CD4-positive, alpha-beta T cell treated with Interleukin-10 for 1 hour (primary cell): ENCODE measurements around the gene NCAPD2.

Experiments
- DNase-seq: peaks from one replicate; pipeline ENCODE4 v3.0.0-alpha.2; 2020

NCAPD2 gene

GRCh38 chr12:6493497-6494257 is at the start of gene NCAPD2:
TSS of gene NCAPD2 (plus strand) at chr12:6494102. CDS start at chr12:6495099, 997 bp downstream.
- DNase-seq, result peak; percentile 97

- DNase-seq, result peak; percentile 52
Observed at GRCh38 chr12:6444704-6445688, 48.9 kb upstream of the NCAPD2 start, which contains the start of gene CD27. TSS of gene CD27 (plus strand) at chr12:6444955. CDS start at chr12:6445096, 141 bp downstream.

- no peak for DNase-seq
Observed at GRCh38 chr12:6450091-6450868, 43.6 kb upstream of the NCAPD2 start.

GRCh38 chr12:6450869-6451347 is 43.0 kb upstream of the NCAPD2 start:
- DNase-seq, result no peak

- peak; percentile 90 for DNase-seq
Observed at GRCh38 chr12:6451348-6452244, 42.3 kb upstream of the NCAPD2 start, which contains the start of gene TAPBPL. TSS of gene TAPBPL (plus strand) at chr12:6452042. CDS start at chr12:6452249, 207 bp downstream.

GRCh38 chr12:6452245-6452943 is 41.5 kb upstream of the NCAPD2 start:
- no peak for DNase-seq

GRCh38 chr12:6452944-6453630 is 40.8 kb upstream of the NCAPD2 start:
- peak; percentile 39 for DNase-seq

GRCh38 chr12:6457220-6457945 is 36.5 kb upstream of the NCAPD2 start:
- DNase-seq, result no peak

- DNase-seq, result no peak
Observed at GRCh38 chr12:6458281-6459003, 35.5 kb upstream of the NCAPD2 start.

GRCh38 chr12:6459004-6459337 is 34.9 kb upstream of the NCAPD2 start:
- no peak for DNase-seq

GRCh38 chr12:6460751-6461371 is 33.0 kb upstream of the NCAPD2 start:
- peak; percentile 63 for DNase-seq

- DNase-seq, result peak; percentile 86
Observed at GRCh38 chr12:6461401-6462233, 32.3 kb upstream of the NCAPD2 start.

- no peak for DNase-seq
Observed at GRCh38 chr12:6462234-6462995, 31.5 kb upstream of the NCAPD2 start.

GRCh38 chr12:6463216-6463615 is 30.7 kb upstream of the NCAPD2 start:
- peak; percentile 43 for DNase-seq

GRCh38 chr12:6463858-6464257 is 30.0 kb upstream of the NCAPD2 start:
- DNase-seq, result no peak

- DNase-seq, result no peak
Observed at GRCh38 chr12:6464531-6464930, 29.4 kb upstream of the NCAPD2 start.
